Upper lobe of left lung (tissue), 6 donors: Measurements from ENCODE around the gene SLC16A8. TPM values are rescaled to one million over a fixed set of nuclear protein-coding genes. Genes with fewer than 3 reads are reported as not detected.

Experiments
- ATAC-seq, 2 donors: fragments of 200-7000 bp; cut with Tn5 transposase; one replicate each; pipeline ENCODE4 v1.9.1; 2022; ENCODE audit warnings: mild to moderate bottlenecking in 2 of 2, moderate library complexity in 2 of 2; ENCODE audit not compliant: low FRiP score in 2 of 2
- DNase-seq, 2 donors: peaks; one replicate each; pipeline ENCODE4 v3.0.0-alpha.2; 2019 to 2020
- H3K27ac ChIP-seq, 4 donors: fragments of 200-600 bp; sonication (generic); one replicate each; pipeline ENCODE4 v1.5.1; 2016 to 2019
- H3K27me3 ChIP-seq, 4 donors: fragments of 200-600 bp; sonication (generic); one replicate each; pipeline ENCODE4 v1.5.1; 2017 to 2019
- H3K36me3 ChIP-seq, 4 donors: fragments of 200-600 bp; sonication (generic); one replicate each; pipeline ENCODE4 v1.5.1; 2016 to 2019
- H3K4me1 ChIP-seq, 4 donors: fragments of 200-600 bp; sonication (generic); one replicate each; pipeline ENCODE4 v1.5.1; 2018 to 2019
- H3K4me3 ChIP-seq, 4 donors: fragments of 200-600 bp; sonication (generic); one replicate each; pipeline ENCODE4 v1.5.1; 2017 to 2019; ENCODE audit warnings: mild to moderate bottlenecking in 2 of 4, moderate library complexity in 1 of 4
- H3K9me3 ChIP-seq, 4 donors: fragments of 200-600 bp; sonication (generic); one replicate each; pipeline ENCODE4 v1.5.1; 2018 to 2019
- CTCF ChIP-seq, 6 experiments: fragments of 450-650 bp in 4 of 6; fragments of 200-600 bp in 2 of 6; sonication (generic) in 2 of 6; IDR thresholded peaks; one replicate each; pipeline ENCODE4 v1.5.1; 2016 to 2019; ENCODE audit warnings: antibody characterized with exemption in 6 of 6
- EP300 ChIP-seq, 4 donors: sonication (generic); formaldehyde crosslinking; IDR thresholded peaks; one replicate each; pipeline ENCODE4 v1.5.1; 2017; ENCODE audit warnings: antibody characterized with exemption in 4 of 4, control low read depth in 2 of 4
- POLR2A ChIP-seq, 4 donors: fragments of 450-650 bp; IDR thresholded peaks; one replicate each; pipeline ENCODE4 v1.5.1; 2016 to 2017; ENCODE audit warnings: antibody characterized with exemption in 4 of 4, mild to moderate bottlenecking in 2 of 4
- POLR2AphosphoS5 ChIP-seq, 2 donors: sonication (generic); formaldehyde crosslinking; IDR thresholded peaks; one replicate each; pipeline ENCODE4 v1.5.1; 2017; ENCODE audit warnings: antibody characterized with exemption in 2 of 2
- WGBS, 2 donors: methylation state at CpG; one replicate each; pipeline ENCODE4 v1.1.5; 2017 to 2018; 5-methylcytosine and 5-hydroxymethylcytosine counted together
- total RNA-seq, 6 donors: library from RNA; depleted of rRNA in 4 of 6; stranded (reverse); fragments of >200 nt in 4 of 6; gene quantifications; one replicate each; pipeline versions ENCODE4 v1.1.0 to v1.2.1, GENCODE V29; 2016 to 2021
- donor health status: DM: no; HTN: no; CAD: no; lungs with moderate emphysema.
- donor health status: DM: no; HTN: yes; CAD: no; lungs with severe emphysema.

Gene SLC16A8
- total RNA-seq, 6 donors from 2014 or later, result 0.26 to 6.3 (median 0.73) TPM; not detected in 2

GRCh38 chr22:38110008-38110862 lies 26.3 kb upstream of the SLC16A8 start, which contains the start of gene BAIAP2L2:
Gene BAIAP2L2 (minus strand): TSS chr22:38110684. CDS start chr22:38110525, 159 bp downstream.
- H3K9me3 ChIP-seq, result no peaks in the 10 kb centered on the region
- no peak within 1 kb of the TSS for H3K27ac ChIP-seq
- H3K4me1 ChIP-seq, result peaks cover 0 to 8% (median 6%) of the 10 kb centered on the region in 4 donors
- H3K27me3 ChIP-seq, result no peaks in the 10 kb centered on the region
- no peak within 1 kb of the TSS for H3K4me3 ChIP-seq
- WGBS, 2 donors, result 84 to 89% methylated on average over 12 to 15 of the region's 19 CpGs
- TF ChIP-seq POLR2AphosphoS5 (IDR thresholded peaks at IDR 0.05) (no peak), CTCF (IDR thresholded peaks at IDR 0.05) (peak in 1 of 6 experiments; percentile 9)
- no peak for ATAC-seq
- H3K36me3 ChIP-seq, result no peaks in the 10 kb centered on the region
- peak in 1 of 2 donors; percentile 52 for DNase-seq

GRCh38 chr22:38109371-38110001 lies 25.5 kb upstream of the SLC16A8 start:
- Histone ChIP-seq H3K4me3 (no peak overlapping the region), H3K27me3 (no peaks in the 10 kb centered on the region), H3K36me3 (no peaks in the 10 kb centered on the region), H3K27ac (no peak overlapping the region), H3K9me3 (no peaks in the 10 kb centered on the region), H3K4me1 (peaks cover 0 to 4% (median 3%) of the 10 kb centered on the region in 4 donors)
- ATAC-seq, result no peak
- WGBS, 2 donors, result 96% methylated on average over 5 to 19 of the region's 22 CpGs
- peak in 1 of 2 donors; percentile 78 for DNase-seq
- no peak for TF ChIP-seq EP300 (IDR thresholded peaks at IDR 0.05)

- Histone ChIP-seq H3K36me3 (no peaks in the 10 kb centered on the region), H3K27ac (no peak overlapping the region), H3K27me3 (no peaks in the 10 kb centered on the region), H3K4me1 (no peaks in the 10 kb centered on the region), H3K4me3 (no peak overlapping the region), H3K9me3 (no peaks in the 10 kb centered on the region)
- ATAC-seq (no peak), DNase-seq (peak in 1 of 2 donors; percentile 54)
- TF ChIP-seq POLR2A (IDR thresholded peaks at IDR 0.05) (no peak), EP300 (IDR thresholded peaks at IDR 0.05) (no peak), CTCF (IDR thresholded peaks at IDR 0.05) (no peak), POLR2AphosphoS5 (IDR thresholded peaks at IDR 0.05) (no peak)
- 94 to 95% methylated on average over 14 to 15 of the region's 15 CpGs for WGBS, 2 donors
Measured at GRCh38 chr22:38108561-38109319, 24.8 kb upstream of the SLC16A8 start.

GRCh38 chr22:38107692-38108515 lies 23.9 kb upstream of the SLC16A8 start:
- no peak for TF ChIP-seq EP300 (IDR thresholded peaks at IDR 0.05)
- no peak for TF ChIP-seq CTCF (IDR thresholded peaks at IDR 0.05)
- no peak for TF ChIP-seq POLR2A (IDR thresholded peaks at IDR 0.05)
- TF ChIP-seq POLR2AphosphoS5 (IDR thresholded peaks at IDR 0.05), result no peak
- Histone ChIP-seq H3K9me3 (no peaks in the 10 kb centered on the region), H3K36me3 (no peaks in the 10 kb centered on the region), H3K4me1 (no peaks in the 10 kb centered on the region), H3K27me3 (no peaks in the 10 kb centered on the region), H3K4me3 (no peak overlapping the region), H3K27ac (no peak overlapping the region)
- ATAC-seq (no peak), DNase-seq (peak in 1 of 2 donors; percentile 53)
- WGBS, 2 donors, result 82 to 88% methylated on average over 7 to 17 of the region's 17 CpGs
